AG04450 (cell line): Measurements from ENCODE around the gene TEKT5. TPM values are rescaled to one million over a fixed set of nuclear protein-coding genes. Genes with fewer than 3 reads are reported as not detected.

ENCODE experiments used
- CTCF ChIA-PET: fragments of 300-600, 350-600 bp; formaldehyde crosslinking; extraction: SDS; loops from one replicate; lab custom pipeline; 2022; ENCODE audit warnings: antibody characterized with exemption, inconsistent platforms; lab: Charles Lee
- POLR2A ChIA-PET: fragments of 350-600 bp; formaldehyde crosslinking; extraction: SDS; loops from one replicate; lab custom pipeline; 2021; ENCODE audit warnings: antibody characterized with exemption, inconsistent platforms; lab: Yijun Ruan, JAX
- DNase-seq: peaks from one replicate; pipeline ENCODE4 v3.0.0-alpha.2; 2011; ENCODE audit warnings: low read depth, low spot score
- H3K27ac ChIP-seq: one replicate; pipeline ENCODE4 v1.5.1; 2012; ENCODE audit warnings: low read depth, low read length, control low read depth
- H3K27me3 ChIP-seq: one replicate; pipeline ENCODE4 v1.6.0; 2012; ENCODE audit warnings: low read length; ENCODE audit not compliant: control insufficient read depth, insufficient read depth
- H3K4me3 ChIP-seq: 2 replicates; pipeline ENCODE4 v1.5.1; 2011; ENCODE audit warnings: mild to moderate bottlenecking, low read depth, low read length, control low read depth
- H3K9me3 ChIP-seq: 2 replicates; pipeline ENCODE4 v1.5.1; 2012; ENCODE audit warnings: low read length; ENCODE audit not compliant: control insufficient read depth, insufficient read depth
- CTCF ChIP-seq: IDR thresholded peaks from 2 replicates; pipeline ENCODE4 v1.5.1; 2011; ENCODE audit warnings: low read depth, low read length, control low read depth, inconsistent platforms
- polyA plus RNA-seq: library from polyadenylated mRNA; depleted of rRNA; stranded (reverse); fragments of >200 nt; gene quantifications from 2 replicates; pipeline ENCODE4 v1.2.3, GENCODE V29; 2011

TEKT5 gene
- polyA plus RNA-seq, 1 experiment: 0.15 TPM

GRCh38 chr16:10617662-10618420, 76.9 kb downstream of the TEKT5 start:
- H3K27ac ChIP-seq: no peak overlapping the region
- POLR2A ChIA-PET: no interaction called here
- no peak for DNase-seq
- H3K9me3 ChIP-seq: no peaks in the 10 kb centered on the region; the same call in 1 of the 2 replicates
- peaks cover 2% of the 10 kb centered on the region for H3K27me3 ChIP-seq
- CTCF ChIA-PET: no interaction called here
- no peak overlapping the region for H3K4me3 ChIP-seq
- TF ChIP-seq CTCF: no peak

GRCh38 chr16:10616756-10617640, 77.7 kb downstream of the TEKT5 start:
- H3K4me3 ChIP-seq: no peak overlapping the region
- H3K9me3 ChIP-seq: no peaks in the 10 kb centered on the region; the same call in 1 of the 2 replicates
- H3K27ac ChIP-seq: no peak overlapping the region
- no peak for DNase-seq
- TF ChIP-seq CTCF: peak; percentile 20
- ChIA-PET POLR2A (interaction anchor here (0.7 kb wide), 1 partner anchor 24 kb away, joined by 7 read pairs; no protein-coding TSS in a partner anchor), CTCF (no interaction called here)
- peaks cover 2% of the 10 kb centered on the region for H3K27me3 ChIP-seq

- Histone ChIP-seq H3K27ac (no peak overlapping the region), H3K4me3 (no peak overlapping the region), H3K27me3 (peaks cover 2% of the 10 kb centered on the region), H3K9me3 (no peaks in the 10 kb centered on the region; the same call in 1 of the 2 replicates)
- DNase-seq: no peak
- POLR2A ChIA-PET: interaction anchor here (0.7 kb wide), 1 partner anchor 25 kb away, joined by 7 read pairs; no protein-coding TSS in a partner anchor
- no peak for TF ChIP-seq CTCF
- CTCF ChIA-PET: no interaction called here
Measured at GRCh38 chr16:10616419-10616755, 78.3 kb downstream of the TEKT5 start.

- peaks cover 2% of the 10 kb centered on the region for H3K27me3 ChIP-seq
- DNase-seq: no peak
- CTCF ChIA-PET: no interaction called here
- no peak overlapping the region for H3K27ac ChIP-seq
- POLR2A ChIA-PET: no interaction called here
- H3K4me3 ChIP-seq: no peak overlapping the region
- H3K9me3 ChIP-seq: no peaks in the 10 kb centered on the region; the same call in 1 of the 2 replicates
- TF ChIP-seq CTCF: no peak
Measured at GRCh38 chr16:10614685-10615084, 80.0 kb downstream of the TEKT5 start.
